ENCODE results near the gene S100B. TPM values are rescaled to one million over a fixed set of nuclear protein-coding genes. Genes with fewer than 3 reads are reported as not detected.

The S100B gene
- total RNA-seq, 1 experiment from 2014 or later, result not detected

GRCh38 chr21:46627726-46628125 is 22.8 kb upstream of the S100B start:
- no peak for DNase-seq (ENCODE audit: low spot score)

- no peak for DNase-seq (ENCODE audit: low spot score)
Observed at GRCh38 chr21:46626975-46627501, 22.2 kb upstream of the S100B start.

GRCh38 chr21:46626536-46626935 is 21.7 kb upstream of the S100B start:
- DNase-seq (ENCODE audit: low spot score), result no peak

- no peak for DNase-seq (ENCODE audit: low spot score)
Observed at GRCh38 chr21:46625759-46626158, 20.9 kb upstream of the S100B start.

- no peak for DNase-seq (ENCODE audit: low spot score)
Observed at GRCh38 chr21:46624050-46624449, 19.2 kb upstream of the S100B start.

GRCh38 chr21:46622226-46622625 is 17.3 kb upstream of the S100B start:
- no peak for DNase-seq (ENCODE audit: low spot score)

- no peak for DNase-seq (ENCODE audit: low spot score)
Observed at GRCh38 chr21:46621457-46622182, 16.7 kb upstream of the S100B start.

- no peak for DNase-seq (ENCODE audit: low spot score)
Observed at GRCh38 chr21:46620846-46621245, 16.0 kb upstream of the S100B start.

GRCh38 chr21:46619846-46620245 is 15.0 kb upstream of the S100B start:
- DNase-seq (ENCODE audit: low spot score), result no peak

- DNase-seq (ENCODE audit: low spot score), result no peak
Observed at GRCh38 chr21:46618738-46619379, 14.0 kb upstream of the S100B start.

GRCh38 chr21:46617267-46618051 is 12.6 kb upstream of the S100B start:
- DNase-seq (ENCODE audit: low spot score), result no peak

GRCh38 chr21:46616656-46617055 is 11.8 kb upstream of the S100B start:
- no peak for DNase-seq (ENCODE audit: low spot score)

- DNase-seq (ENCODE audit: low spot score), result no peak
Observed at GRCh38 chr21:46616050-46616449, 11.2 kb upstream of the S100B start.

- no peak for DNase-seq (ENCODE audit: low spot score)
Observed at GRCh38 chr21:46613391-46613790, 8.5 kb upstream of the S100B start.

GRCh38 chr21:46610018-46610701 is 5.3 kb upstream of the S100B start:
- no peak for DNase-seq (ENCODE audit: low spot score)

GRCh38 chr21:46608672-46609111 is 3.8 kb upstream of the S100B start:
- DNase-seq (ENCODE audit: low spot score), result no peak

- no peak for DNase-seq (ENCODE audit: low spot score)
Observed at GRCh38 chr21:46607636-46608035, 2.8 kb upstream of the S100B start.

- no peak for DNase-seq (ENCODE audit: low spot score)
Observed at GRCh38 chr21:46606427-46606813, 1.5 kb upstream of the S100B start.

- no peak for DNase-seq (ENCODE audit: low spot score)
Observed at GRCh38 chr21:46605767-46606426, 1.0 kb upstream of the S100B start.

- DNase-seq (ENCODE audit: low spot score), result no peak
Observed at GRCh38 chr21:46604329-46604974, 430 bp downstream of the S100B start.

- DNase-seq (ENCODE audit: low spot score), result no peak
Observed at GRCh38 chr21:46603228-46603627, 1.7 kb downstream of the S100B start.

All from H4 (cell line).